WTC11 (cell line): Measurements from ENCODE around the gene NOL4L. TPM values are rescaled to one million over a fixed set of nuclear protein-coding genes. Genes with fewer than 3 reads are reported as not detected.

Source experiments
- ATAC-seq: fragments of 200-7000 bp; cut with Tn5 transposase; 2 replicates; pipeline ENCODE4 v1.10.0; 2021; ENCODE audit warnings: mild to moderate bottlenecking, moderate library complexity
- CTCF ChIA-PET: fragments of 300-600 bp; sonication (Branson Sonifier 250); formaldehyde crosslinking; loops from one replicate; lab custom pipeline; 2021; ENCODE audit warnings: antibody characterized with exemption; lab: Charles Lee
- POLR2A ChIA-PET: fragments of 350-600 bp; sonication (Branson Sonifier 250); formaldehyde crosslinking; loops from one replicate; lab custom pipeline; 2021; ENCODE audit warnings: antibody characterized with exemption; lab: Charles Lee
- DNase-seq: peaks from one replicate; pipeline ENCODE4 v3.0.0; 2021; ENCODE audit warnings: low spot score
- H3K27ac Mint-ChIP-seq: 2 replicates; pipeline ENCODE4 v1.8.0; 2021; ENCODE audit warnings: mixed read lengths
- H3K27me3 Mint-ChIP-seq: 2 replicates; pipeline ENCODE4 v1.8.0; 2021; ENCODE audit warnings: low read depth, mild to moderate bottlenecking, moderate library complexity, mixed read lengths
- H3K36me3 Mint-ChIP-seq: 2 replicates; pipeline ENCODE4 v1.8.0; 2021; ENCODE audit warnings: mixed read lengths
- H3K4me1 Mint-ChIP-seq: 2 replicates; pipeline ENCODE4 v1.8.0; 2022; ENCODE audit warnings: mixed read lengths
- H3K4me3 Mint-ChIP-seq: 2 replicates; pipeline ENCODE4 v1.8.0; 2021; ENCODE audit warnings: mild to moderate bottlenecking, moderate library complexity, mixed read lengths
- H3K9me3 Mint-ChIP-seq: 2 replicates; pipeline ENCODE4 v1.8.0; 2021; ENCODE audit warnings: mixed read lengths
- AR ChIP-seq: fragments of 250-450 bp; sonication (Bioruptor Pico); IDR thresholded peaks from 2 replicates; pipeline ENCODE4 v1.9.0; 2021; ENCODE audit warnings: mild to moderate bottlenecking
- ATF6 ChIP-seq: sonication (generic); formaldehyde crosslinking; IDR thresholded peaks from 2 replicates; pipeline ENCODE4 v1.8.1; 2023; ENCODE audit warnings: mild to moderate bottlenecking, missing genetic modification reagents
- CBFB ChIP-seq: sonication (generic); formaldehyde crosslinking; IDR thresholded peaks from 2 replicates; pipeline ENCODE4 v1.8.1; 2022; ENCODE audit warnings: mild to moderate bottlenecking, low read depth, missing genetic modification reagents
- CREB1 ChIP-seq: sonication (generic); formaldehyde crosslinking; IDR thresholded peaks from 2 replicates; pipeline ENCODE4 v1.8.0; 2023; ENCODE audit warnings: mild to moderate bottlenecking, missing genetic modification reagents
- E2F1 ChIP-seq: sonication (generic); formaldehyde crosslinking; IDR thresholded peaks from 2 replicates; pipeline ENCODE4 v1.8.0; 2022; ENCODE audit warnings: mild to moderate bottlenecking, missing genetic modification reagents
- ESRRA ChIP-seq: sonication (generic); formaldehyde crosslinking; IDR thresholded peaks from 2 replicates; pipeline ENCODE4 v1.8.1; 2022; ENCODE audit warnings: mild to moderate bottlenecking, missing genetic modification reagents, borderline replicate concordance
- ETV6 ChIP-seq: sonication (generic); formaldehyde crosslinking; IDR thresholded peaks from 2 replicates; pipeline ENCODE4 v1.8.1; 2022; ENCODE audit warnings: mild to moderate bottlenecking, missing genetic modification reagents
- FOXK1 ChIP-seq: sonication (generic); formaldehyde crosslinking; IDR thresholded peaks from 2 replicates; pipeline ENCODE4 v1.8.0; 2022; ENCODE audit warnings: mild to moderate bottlenecking, moderate library complexity, missing genetic modification reagents
- GABPB1 ChIP-seq: sonication (generic); formaldehyde crosslinking; IDR thresholded peaks from 2 replicates; pipeline ENCODE4 v1.8.1; 2023; ENCODE audit warnings: mild to moderate bottlenecking, missing genetic modification reagents
- MYBL2 ChIP-seq: sonication (generic); formaldehyde crosslinking; IDR thresholded peaks from 2 replicates; pipeline ENCODE4 v1.8.1; 2023; ENCODE audit warnings: mild to moderate bottlenecking, moderate library complexity, missing genetic modification reagents
- NFATC4 ChIP-seq: fragments of 250-450 bp; sonication (Bioruptor Pico); IDR thresholded peaks from 2 replicates; pipeline ENCODE4 v1.9.0; 2021; ENCODE audit warnings: mild to moderate bottlenecking
- NR1H2 ChIP-seq: sonication (generic); formaldehyde crosslinking; IDR thresholded peaks from 2 replicates; pipeline ENCODE4 v1.9.0; 2021; ENCODE audit warnings: mild to moderate bottlenecking, moderate library complexity, missing genetic modification reagents
- RORB ChIP-seq: fragments of 250-450 bp; sonication (Bioruptor Pico); IDR thresholded peaks from 2 replicates; pipeline ENCODE4 v1.9.0; 2021; ENCODE audit warnings: mild to moderate bottlenecking
- SOX15 ChIP-seq: fragments of 250-450 bp; sonication (Bioruptor Pico); IDR thresholded peaks from 2 replicates; pipeline ENCODE4 v1.9.0; 2021; ENCODE audit warnings: mild to moderate bottlenecking
- STAT6 ChIP-seq: sonication (generic); formaldehyde crosslinking; conservative IDR thresholded peaks from 2 replicates; pipeline ENCODE4 v1.8.1; 2023; ENCODE audit warnings: mild to moderate bottlenecking, low read depth, missing genetic modification reagents, moderate library complexity
- USF2 ChIP-seq: sonication (generic); formaldehyde crosslinking; IDR thresholded peaks from 2 replicates; pipeline ENCODE4 v1.8.1; 2023; ENCODE audit warnings: mild to moderate bottlenecking, missing genetic modification reagents, moderate library complexity
- ZBTB21 ChIP-seq: sonication (generic); formaldehyde crosslinking; IDR thresholded peaks from 2 replicates; pipeline ENCODE4 v1.8.1; 2023; ENCODE audit warnings: mild to moderate bottlenecking, missing genetic modification reagents, borderline replicate concordance
- ZNF121 ChIP-seq: sonication (generic); formaldehyde crosslinking; IDR thresholded peaks from 2 replicates; pipeline ENCODE4 v1.8.0; 2023; ENCODE audit warnings: missing genetic modification reagents
- ZNF232 ChIP-seq: sonication (generic); formaldehyde crosslinking; IDR thresholded peaks from 2 replicates; pipeline ENCODE4 v1.8.0; 2022; ENCODE audit warnings: mild to moderate bottlenecking, missing genetic modification reagents
- total RNA-seq: library from RNA; stranded (reverse); gene quantifications from 3 replicates; pipeline ENCODE4 v1.2.3, GENCODE V29; 2021
- TF ChIP-seq, protein P1 (sequence below): sonication (generic); formaldehyde crosslinking; IDR thresholded peaks from 2 replicates; pipeline ENCODE4 v1.8.0; 2023; ENCODE audit warnings: missing genetic modification reagents
- TF ChIP-seq, protein P2 (sequence below): sonication (generic); formaldehyde crosslinking; conservative IDR thresholded peaks from 2 replicates; pipeline ENCODE4 v1.8.1; 2022; ENCODE audit warnings: mild to moderate bottlenecking, missing genetic modification reagents

Gene NOL4L
- total RNA-seq, 1 experiment from 2014 or later = 29.0 TPM

DNA sequence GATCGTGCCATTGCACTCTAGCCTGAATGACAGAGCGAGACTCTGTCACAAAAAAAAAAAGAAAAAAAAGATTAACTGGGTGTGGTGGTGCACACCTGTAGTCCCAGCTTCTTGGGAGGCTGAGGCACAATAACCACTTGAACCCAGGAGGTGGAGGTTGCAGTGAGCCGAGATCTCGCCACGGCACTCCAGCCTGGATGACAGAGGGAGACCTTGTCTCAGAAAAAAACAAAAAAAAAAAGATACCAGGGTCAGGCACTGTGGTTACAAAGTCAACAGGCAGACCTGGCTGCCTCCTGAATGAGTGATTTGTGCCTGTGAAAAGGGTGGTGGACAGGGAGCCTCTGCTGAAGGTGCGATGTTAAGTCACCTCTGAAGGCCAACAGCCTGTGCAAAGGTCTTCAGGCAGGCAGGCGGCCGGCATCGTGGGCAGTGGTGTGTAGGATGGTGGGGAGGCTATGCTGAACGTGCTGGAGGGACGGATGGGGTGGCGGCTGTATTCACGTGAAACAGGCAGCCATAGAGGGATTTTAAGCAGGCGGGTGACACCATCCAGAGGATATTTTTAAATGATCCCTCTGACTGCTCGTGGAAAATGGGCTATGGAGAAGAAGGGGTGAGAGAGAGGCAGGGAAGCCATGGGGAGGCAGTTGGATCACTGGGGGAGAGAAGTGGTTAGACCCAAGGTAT is 41.4 kb downstream of the NOL4L start:
- CTCF ChIA-PET = interaction anchor here (0.6 kb wide), 1 partner anchor 107 kb away, joined by 3 read pairs; no protein-coding TSS in a partner anchor
- peak; percentile 92 for TF ChIP-seq GABPB1 (CRISPR knock-in tag)
- no peak for TF ChIP-seq ETV6 (CRISPR knock-in tag)
- no peak for TF ChIP-seq SOX15 (CRISPR knock-in tag)
- ATAC-seq (no peak), DNase-seq (no peak)
- Mint-ChIP-seq H3K36me3 (no peaks in the 10 kb centered on the region), H3K4me1 (peaks cover 29% of the 10 kb centered on the region), H3K9me3 (no peaks in the 10 kb centered on the region), H3K4me3 (no peak overlapping the region), H3K27me3 (peaks cover 9% of the 10 kb centered on the region), H3K27ac (no peak overlapping the region)
- POLR2A ChIA-PET = no interaction called here

DNA sequence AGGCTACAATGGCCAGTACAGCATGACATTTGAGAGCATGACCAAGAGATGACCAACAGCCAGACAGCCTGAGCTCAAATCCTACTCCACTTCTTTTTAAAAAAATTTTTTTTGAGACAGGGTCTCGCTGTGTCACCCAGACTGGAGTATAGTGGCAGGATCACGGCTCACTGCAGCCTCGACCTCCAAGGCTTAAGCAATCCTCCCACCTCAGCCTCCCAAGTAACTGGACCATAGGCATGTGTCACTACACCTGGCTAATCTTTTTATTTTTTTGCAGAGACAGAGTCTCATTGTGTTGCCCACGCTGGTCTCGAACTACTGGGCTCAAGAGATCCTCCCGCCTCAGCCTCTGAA is 42.9 kb downstream of the NOL4L start:
- no peak overlapping the region for H3K4me3 Mint-ChIP-seq
- TF ChIP-seq, protein P1, sequence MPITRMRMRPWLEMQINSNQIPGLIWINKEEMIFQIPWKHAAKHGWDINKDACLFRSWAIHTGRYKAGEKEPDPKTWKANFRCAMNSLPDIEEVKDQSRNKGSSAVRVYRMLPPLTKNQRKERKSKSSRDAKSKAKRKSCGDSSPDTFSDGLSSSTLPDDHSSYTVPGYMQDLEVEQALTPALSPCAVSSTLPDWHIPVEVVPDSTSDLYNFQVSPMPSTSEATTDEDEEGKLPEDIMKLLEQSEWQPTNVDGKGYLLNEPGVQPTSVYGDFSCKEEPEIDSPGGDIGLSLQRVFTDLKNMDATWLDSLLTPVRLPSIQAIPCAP (CRISPR knock-in tag) = no peak
- TF ChIP-seq MYBL2 (CRISPR knock-in tag) (no peak), CREB1 (CRISPR knock-in tag) (no peak), FOXK1 (CRISPR knock-in tag) (no peak), STAT6 (CRISPR knock-in tag) (no peak), USF2 (CRISPR knock-in tag) (no peak), ZNF232 (CRISPR knock-in tag) (no peak), ZBTB21 (CRISPR knock-in tag) (no peak), NR1H2 (CRISPR knock-in tag) (no peak), E2F1 (CRISPR knock-in tag) (no peak), ZNF121 (CRISPR knock-in tag) (no peak), CBFB (CRISPR knock-in tag) (no peak), ESRRA (CRISPR knock-in tag) (no peak), AR (CRISPR knock-in tag) (no peak), ATF6 (CRISPR knock-in tag) (no peak), SOX15 (CRISPR knock-in tag) (no peak), NFATC4 (CRISPR knock-in tag) (no peak), RORB (no peak)
- TF ChIP-seq, protein P2, sequence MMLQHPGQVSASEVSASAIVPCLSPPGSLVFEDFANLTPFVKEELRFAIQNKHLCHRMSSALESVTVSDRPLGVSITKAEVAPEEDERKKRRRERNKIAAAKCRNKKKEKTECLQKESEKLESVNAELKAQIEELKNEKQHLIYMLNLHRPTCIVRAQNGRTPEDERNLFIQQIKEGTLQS (CRISPR knock-in tag) = no peak
- no peaks in the 10 kb centered on the region for H3K9me3 Mint-ChIP-seq
- ChIA-PET POLR2A (no interaction called here), CTCF (interaction anchor here (1.9 kb wide), 1 partner anchor 20 kb away, joined by 9 read pairs; no protein-coding TSS in a partner anchor)
- peaks cover 34% of the 10 kb centered on the region for H3K4me1 Mint-ChIP-seq
- peaks cover 18% of the 10 kb centered on the region for H3K27me3 Mint-ChIP-seq
- DNase-seq (no peak), ATAC-seq (no peak)
- H3K27ac Mint-ChIP-seq = no peak overlapping the region
- H3K36me3 Mint-ChIP-seq = no peaks in the 10 kb centered on the region
